Activated T-helper 1 cell treated with anti-CD3 and anti-CD28 coated beads, Interleukin-2, amount 50 U/mL, for 16 hours (primary cell): ENCODE measurements around the gene N4BP3.
A peak's percentile ranks its signal among the peaks of the same experiment; 100 is the strongest.

ENCODE experiments used
- DNase-seq, 2 donors: peaks; one replicate each; pipeline ENCODE4 v3.0.0-alpha.2; 2020; ENCODE audit warnings: low read depth in 1 of 2, low spot score in 1 of 2

N4BP3 gene

GRCh38 chr5:178145965-178146820 lies 32.9 kb downstream of the N4BP3 start:
- DNase-seq, result peak; percentile 50 to 62

- DNase-seq, result no peak
These were observed 34.1 kb downstream of the N4BP3 start for GRCh38 chr5:178147406-178147805.

- DNase-seq, result no peak
These were observed 36.0 kb downstream of the N4BP3 start for GRCh38 chr5:178149199-178149932.

- DNase-seq, result no peak
These were observed 37.8 kb downstream of the N4BP3 start for GRCh38 chr5:178150977-178151734.

GRCh38 chr5:178152491-178153444 lies 39.4 kb downstream of the N4BP3 start:
- DNase-seq, result no peak

GRCh38 chr5:178153530-178154340 lies 40.4 kb downstream of the N4BP3 start, which contains the start of gene NHP2:
NHP2 (minus strand) TSS chr5:178153885; CDS start chr5:178153817, 68 bp downstream.
- DNase-seq, result peak; percentile 94 to 96

- DNase-seq, result no peak
These were observed 41.7 kb downstream of the N4BP3 start for GRCh38 chr5:178155065-178155464.

- no peak for DNase-seq
These were observed 46.8 kb downstream of the N4BP3 start for GRCh38 chr5:178160176-178160575.

- DNase-seq, result no peak
These were observed 49.1 kb downstream of the N4BP3 start for GRCh38 chr5:178162481-178162880.

GRCh38 chr5:178163772-178164735 lies 50.7 kb downstream of the N4BP3 start:
- DNase-seq, result peak; percentile 86 to 94

GRCh38 chr5:178165581-178165980 lies 52.2 kb downstream of the N4BP3 start:
- no peak for DNase-seq

GRCh38 chr5:178170455-178170854 lies 57.1 kb downstream of the N4BP3 start:
- no peak for DNase-seq

GRCh38 chr5:178174456-178174855 lies 61.1 kb downstream of the N4BP3 start:
- no peak for DNase-seq
